HG03045 (cell line): ENCODE data around the gene ABHD11.
"Not testable (repeated sequence)": the region's sequence is repeated elsewhere in the genome, so short reads cannot be mapped to it uniquely, and the experiment has no call there.

ENCODE experiments used
- ATAC-seq: cut with Tn5 transposase; IDR thresholded peaks from one replicate; pipeline ENCODE4 v1.9.1; 2021; ENCODE audit warnings: mild to moderate bottlenecking, moderate library complexity; ENCODE audit not compliant: unreplicated experiment

Gene ABHD11

DNA sequence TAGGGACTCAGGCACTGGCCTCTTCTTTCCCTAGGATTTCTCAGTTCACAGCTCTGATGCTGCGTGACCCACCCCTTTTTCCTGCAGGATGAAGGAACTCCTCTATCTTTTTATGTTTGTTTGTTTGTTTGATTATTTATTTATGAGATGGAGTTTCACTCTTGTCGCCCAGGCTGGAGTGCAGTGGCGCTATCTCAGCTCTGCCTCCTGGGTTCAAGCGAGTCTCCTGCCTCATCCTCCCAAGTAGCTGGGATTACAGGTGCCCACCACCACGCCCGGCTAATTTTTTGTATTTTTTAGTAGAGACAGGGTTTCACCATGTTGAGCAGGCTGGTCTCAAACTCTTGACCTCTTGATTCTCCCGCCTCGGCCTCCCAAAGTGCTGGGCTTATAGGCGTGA lies 18.2 kb downstream of the ABHD11 start:
- not testable (repeated sequence) for ATAC-seq

GRCh38 chr7:73719806-73720169 lies 18.8 kb downstream of the ABHD11 start:
- ATAC-seq, result no peak

GRCh38 chr7:73718905-73719805 lies 19.4 kb downstream of the ABHD11 start, which contains the start of gene STX1A:
Gene STX1A (minus strand): TSS chr7:73719669. CDS start chr7:73719631, 38 bp downstream.
- peak; percentile 69 for ATAC-seq

DNA sequence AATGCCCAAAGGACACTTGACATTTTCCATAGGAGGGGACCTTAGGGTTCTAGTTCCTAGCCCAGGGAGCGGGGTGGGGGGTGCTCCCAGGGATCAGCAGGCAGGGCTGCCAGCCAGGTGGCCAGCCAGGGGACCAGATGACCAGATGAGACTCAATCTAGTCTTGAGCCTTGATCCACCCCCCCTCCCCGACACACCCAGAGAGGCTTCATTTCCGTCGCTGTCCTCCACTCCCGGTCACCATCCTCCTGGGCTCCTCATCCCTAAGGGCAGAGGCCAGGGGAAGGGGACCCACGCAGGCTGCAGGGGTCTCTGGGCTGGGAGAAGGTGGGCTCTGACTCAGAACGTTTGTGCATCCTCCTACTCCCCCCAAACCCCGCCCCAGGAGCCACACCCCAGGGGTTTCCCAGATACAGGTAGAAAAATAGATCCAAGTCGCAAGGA lies 20.1 kb downstream of the ABHD11 start:
- ATAC-seq, result no peak

GRCh38 chr7:73717991-73718405 lies 20.6 kb downstream of the ABHD11 start:
- ATAC-seq, result no peak

DNA sequence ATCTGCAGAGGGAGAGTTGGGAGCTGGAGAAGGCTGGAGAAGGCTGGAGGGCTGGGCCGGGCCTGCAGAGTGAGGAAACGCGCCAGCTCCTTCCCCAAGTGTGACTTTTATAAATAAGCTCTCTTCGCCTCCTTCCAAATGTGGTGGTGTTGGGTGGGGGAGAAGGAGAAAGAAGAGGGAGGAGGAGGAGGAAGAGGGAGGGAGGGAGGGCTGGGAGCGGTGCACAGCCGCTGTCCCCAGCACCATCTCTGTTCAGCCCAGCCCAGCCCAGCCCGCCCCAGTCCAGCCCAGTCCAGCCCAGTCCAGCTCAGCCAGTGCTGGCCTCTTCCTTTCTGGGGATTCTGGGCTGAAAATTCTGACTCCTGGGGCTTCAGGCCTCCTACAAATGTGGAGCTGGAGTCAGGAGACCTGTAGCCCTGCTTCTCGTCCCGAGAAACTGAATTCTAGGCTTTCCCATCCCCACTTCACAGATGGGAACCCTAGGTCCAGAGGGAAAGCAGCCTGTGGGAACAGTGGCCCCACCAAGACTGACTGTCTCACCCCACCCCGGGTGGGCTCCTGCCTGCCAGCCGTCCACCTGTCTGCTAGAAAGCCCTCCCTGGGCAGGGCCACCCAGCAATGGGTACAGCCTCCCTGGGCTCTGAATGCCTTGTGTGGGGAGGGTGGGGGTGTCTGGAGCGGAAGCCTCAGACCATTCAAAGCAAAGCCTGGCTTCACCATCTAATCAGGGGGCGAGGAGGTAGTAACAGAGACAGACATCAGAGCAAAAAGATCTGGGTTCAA lies 21.4 kb downstream of the ABHD11 start:
- ATAC-seq, result no peak

DNA sequence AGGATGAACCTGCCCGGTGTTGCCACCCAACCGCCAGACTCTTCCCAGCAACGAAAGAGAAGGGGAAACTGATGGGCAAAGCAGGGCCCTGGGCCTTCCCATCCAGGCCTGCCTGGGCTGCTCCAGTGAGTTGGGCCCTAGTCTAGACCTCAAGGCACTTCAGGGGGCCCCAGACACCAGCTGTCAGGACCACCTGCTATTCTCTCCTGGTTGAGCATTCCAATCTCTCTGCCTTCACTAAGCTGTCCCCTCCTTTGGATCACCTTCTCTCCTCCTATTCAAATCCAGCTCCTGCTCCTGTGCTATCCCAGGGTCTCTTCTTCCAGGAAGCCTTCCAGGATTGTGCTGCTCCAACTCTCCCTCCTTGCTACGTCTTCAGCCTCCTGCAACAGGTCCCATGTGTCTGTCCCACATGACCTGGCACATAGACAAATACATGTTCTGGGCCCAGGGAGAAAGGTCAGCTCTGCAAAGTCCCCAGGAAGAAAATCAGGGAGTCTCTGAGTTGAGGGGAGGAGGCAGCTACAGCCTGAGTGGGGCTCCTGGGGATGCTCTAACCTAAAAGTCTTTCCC lies 22.2 kb downstream of the ABHD11 start:
- no peak for ATAC-seq

- no peak for ATAC-seq
Observed at GRCh38 chr7:73715648-73716317, 22.8 kb downstream of the ABHD11 start.

DNA sequence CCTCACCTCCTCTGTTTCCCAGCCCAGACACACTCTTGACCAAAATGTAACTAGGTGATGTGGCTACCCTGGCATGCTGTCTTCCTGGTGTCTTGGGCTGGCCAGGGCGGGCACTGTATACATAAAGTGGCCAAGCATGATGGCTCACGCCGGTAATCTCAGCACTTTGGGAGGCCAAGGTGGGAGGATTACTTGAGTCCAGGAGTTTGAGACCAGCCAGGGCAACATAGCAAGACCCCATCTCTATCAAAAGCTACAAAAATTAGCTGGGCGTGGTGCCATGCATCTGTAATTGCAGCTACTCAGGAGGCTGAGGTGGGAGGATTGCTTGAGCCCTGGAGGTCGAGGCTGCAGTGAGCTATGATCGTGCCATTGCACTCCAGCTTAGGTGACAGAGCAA lies 25.3 kb downstream of the ABHD11 start:
- ATAC-seq, result not testable (repeated sequence)

DNA sequence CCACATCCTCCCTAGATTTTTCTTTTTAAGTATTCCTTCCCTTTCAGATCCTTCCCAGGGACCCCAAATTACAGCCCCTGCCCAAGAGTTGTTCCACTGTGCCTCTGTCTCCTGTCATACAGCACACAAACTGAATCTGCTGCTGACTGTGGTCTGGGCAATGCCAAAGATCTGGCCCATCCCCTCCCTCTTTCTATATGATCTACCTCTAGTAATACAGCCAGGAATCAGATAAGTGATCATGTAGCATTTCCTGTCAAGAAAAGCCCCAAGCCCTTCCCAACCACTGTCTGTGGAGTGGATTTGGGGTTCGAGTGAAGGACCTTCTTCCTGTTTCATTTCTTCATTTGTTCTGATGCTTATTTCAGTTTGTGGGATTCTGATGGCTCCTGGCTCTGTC lies 25.8 kb downstream of the ABHD11 start:
- no peak for ATAC-seq

DNA sequence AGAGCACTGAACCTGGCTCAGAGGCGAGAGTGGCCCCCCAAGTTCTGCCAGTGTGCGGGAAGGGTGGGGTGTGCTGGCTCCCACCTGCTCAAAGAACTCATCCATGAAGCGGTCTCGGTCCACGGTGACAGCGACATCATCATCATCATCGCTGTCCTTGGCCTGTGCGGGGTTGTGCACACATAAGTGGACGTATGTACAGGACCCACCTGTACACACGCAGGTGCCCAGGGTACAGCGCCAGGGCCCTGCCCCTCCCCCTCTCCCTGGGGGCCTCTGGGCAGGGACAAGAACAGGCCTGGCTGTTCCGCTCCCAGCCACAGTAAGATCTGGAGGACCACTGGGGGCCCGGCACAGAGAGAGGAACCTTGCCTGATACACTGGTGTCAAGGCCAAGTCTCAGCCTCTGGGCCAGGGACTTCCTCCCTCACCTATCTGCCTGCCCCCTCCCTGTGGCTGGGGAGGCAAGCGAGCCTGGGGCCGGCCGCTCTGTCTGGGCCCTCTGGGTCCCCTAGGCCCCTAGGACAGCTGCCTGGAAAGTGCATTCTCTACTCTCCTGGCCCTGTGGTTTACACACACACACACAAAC lies 29.5 kb downstream of the ABHD11 start:
- no peak for ATAC-seq

GRCh38 chr7:73707045-73707631 lies 31.5 kb downstream of the ABHD11 start:
- ATAC-seq, result no peak

DNA sequence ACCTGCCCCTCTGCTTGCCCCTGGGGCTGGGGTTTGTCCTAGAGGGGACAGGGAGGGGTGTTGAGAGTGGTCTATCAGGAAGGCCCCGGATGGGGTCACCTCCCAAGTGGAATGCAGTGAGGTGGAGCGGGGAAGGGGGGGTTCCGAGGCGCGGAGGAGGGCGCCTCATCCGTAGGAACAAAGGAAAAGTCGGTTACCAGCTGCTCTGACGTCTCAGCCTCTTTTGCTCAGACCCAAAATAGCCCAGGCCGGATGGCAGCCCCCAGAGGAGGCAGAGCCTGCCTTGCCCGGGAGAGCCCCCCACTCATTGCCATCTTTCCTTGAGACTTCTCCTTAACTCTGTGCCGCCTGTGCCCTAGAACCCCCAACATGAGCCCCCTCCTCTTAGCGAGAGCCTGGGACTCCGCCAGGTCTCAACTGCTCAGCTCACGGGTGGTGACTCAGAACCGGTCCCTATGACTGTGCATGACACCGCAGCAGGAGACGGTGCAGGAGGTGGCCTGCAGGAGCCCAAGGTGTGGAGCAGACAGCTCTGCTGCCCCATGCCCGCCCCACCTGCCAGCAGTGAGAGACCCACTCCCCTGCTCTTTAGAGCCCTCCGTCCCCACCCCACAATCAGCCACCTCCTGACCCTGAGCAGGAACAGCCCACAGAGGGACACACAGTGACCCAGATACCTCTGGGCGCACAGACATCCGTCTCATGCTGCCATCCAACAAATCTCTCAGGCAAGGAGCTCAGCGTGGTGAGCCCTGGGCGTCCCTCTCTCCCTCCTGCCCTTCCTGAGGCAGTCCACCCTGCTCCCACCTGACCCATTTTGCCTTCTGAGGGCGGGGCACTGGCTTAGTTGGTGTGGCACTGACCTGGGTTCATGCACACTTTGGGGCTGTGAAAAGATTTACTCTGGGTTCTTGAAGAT lies 32.2 kb downstream of the ABHD11 start:
- no peak for ATAC-seq

- ATAC-seq, result no peak
Observed at GRCh38 chr7:73705551-73705920, 33.1 kb downstream of the ABHD11 start.

DNA sequence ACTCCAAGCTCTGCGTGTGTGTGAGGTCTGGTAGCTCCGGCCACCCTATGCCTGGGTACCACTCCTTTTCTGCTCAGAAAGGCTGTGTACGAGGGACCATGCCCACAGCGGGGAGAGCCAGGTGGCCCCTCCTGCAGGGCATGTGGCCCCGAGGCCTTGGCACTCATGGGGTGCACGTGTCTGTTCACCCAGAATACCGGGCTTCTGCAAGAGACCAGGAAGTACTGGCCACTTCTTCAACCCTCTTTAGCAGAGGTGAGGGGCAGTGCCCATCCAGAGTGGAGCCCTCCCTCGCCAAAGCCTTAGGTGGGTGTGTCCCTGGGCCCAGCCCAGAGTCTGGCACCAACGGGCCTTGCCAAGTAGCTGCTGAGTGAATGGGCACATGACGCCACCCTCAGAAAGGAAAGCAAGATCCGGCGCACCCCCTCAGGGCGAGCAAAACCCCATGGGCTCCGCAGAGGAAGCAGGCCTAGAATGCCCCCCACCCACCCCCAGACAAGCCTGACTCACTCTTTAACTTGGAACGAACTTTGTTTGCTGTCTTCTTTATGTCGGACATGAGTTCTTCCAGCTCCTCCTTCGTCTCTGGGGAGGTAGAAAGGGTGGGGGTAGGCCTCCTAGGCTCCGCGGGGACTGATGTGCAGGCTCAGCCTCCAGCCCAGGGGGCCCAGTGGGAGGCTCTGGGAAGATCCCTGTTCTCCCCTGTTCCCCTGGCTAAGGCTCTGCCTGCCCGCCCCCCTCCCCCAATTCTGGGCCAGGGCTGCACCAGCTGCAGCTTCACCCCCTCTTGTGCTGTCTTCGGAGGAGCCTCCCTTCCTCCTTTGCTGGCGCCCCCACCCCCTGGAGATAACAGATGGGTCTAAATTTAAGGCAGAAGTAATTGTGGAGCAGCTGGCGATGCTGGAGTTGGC lies 33.7 kb downstream of the ABHD11 start:
- no peak for ATAC-seq

GRCh38 chr7:73703757-73704639 lies 34.6 kb downstream of the ABHD11 start:
- no peak for ATAC-seq

- ATAC-seq, result no peak
Observed at GRCh38 chr7:73703225-73703624, 35.4 kb downstream of the ABHD11 start.
